A204.1 (cell line): ENCODE results near the gene BCL2L11.

ENCODE experiments used
- FAIRE-seq: peaks from 2 replicates; lab custom pipeline; 2012; peaks lifted over from hg19 to GRCh38; lab: Jason Lieb, UNC

Gene BCL2L11

GRCh38 chr2:111168528-111169239 lies 48.0 kb downstream of the BCL2L11 start:
- FAIRE-seq: no peak

- FAIRE-seq: no peak
Measured at GRCh38 chr2:111169268-111169667, 48.6 kb downstream of the BCL2L11 start.

GRCh38 chr2:111169924-111170323 lies 49.2 kb downstream of the BCL2L11 start:
- FAIRE-seq: no peak

GRCh38 chr2:111171337-111171930 lies 50.7 kb downstream of the BCL2L11 start:
- FAIRE-seq: no peak

GRCh38 chr2:111172666-111173065 lies 52.0 kb downstream of the BCL2L11 start:
- FAIRE-seq: no peak

- no peak for FAIRE-seq
Measured at GRCh38 chr2:111173338-111173737, 52.6 kb downstream of the BCL2L11 start.

GRCh38 chr2:111173856-111174255 lies 53.1 kb downstream of the BCL2L11 start:
- FAIRE-seq: no peak

GRCh38 chr2:111175615-111176014 lies 54.9 kb downstream of the BCL2L11 start:
- no peak for FAIRE-seq

- no peak for FAIRE-seq
Measured at GRCh38 chr2:111176388-111176787, 55.7 kb downstream of the BCL2L11 start.

- no peak for FAIRE-seq
Measured at GRCh38 chr2:111176867-111177266, 56.2 kb downstream of the BCL2L11 start.

- FAIRE-seq: no peak
Measured at GRCh38 chr2:111178296-111178695, 57.6 kb downstream of the BCL2L11 start.

- no peak for FAIRE-seq
Measured at GRCh38 chr2:111178730-111179405, 58.2 kb downstream of the BCL2L11 start.

GRCh38 chr2:111182121-111182520 lies 61.4 kb downstream of the BCL2L11 start:
- FAIRE-seq: no peak

- FAIRE-seq: no peak
Measured at GRCh38 chr2:111182740-111183139, 62.0 kb downstream of the BCL2L11 start.

GRCh38 chr2:111184725-111185310 lies 64.1 kb downstream of the BCL2L11 start:
- FAIRE-seq: no peak

GRCh38 chr2:111185361-111186022 lies 64.8 kb downstream of the BCL2L11 start:
- FAIRE-seq: no peak

- FAIRE-seq: no peak
Measured at GRCh38 chr2:111186121-111186715, 65.5 kb downstream of the BCL2L11 start.

GRCh38 chr2:111186933-111187332 lies 66.2 kb downstream of the BCL2L11 start:
- FAIRE-seq: no peak

- FAIRE-seq: no peak
Measured at GRCh38 chr2:111188681-111189080, 68.0 kb downstream of the BCL2L11 start.

- no peak for FAIRE-seq
Measured at GRCh38 chr2:111189106-111189505, 68.4 kb downstream of the BCL2L11 start.

- no peak for FAIRE-seq
Measured at GRCh38 chr2:111190816-111191540, 70.3 kb downstream of the BCL2L11 start.

- FAIRE-seq: no peak
Measured at GRCh38 chr2:111191877-111192276, 71.2 kb downstream of the BCL2L11 start.
